Stimulated activated CD4-positive, alpha-beta T cell treated with anti-CD3 and anti-CD28 coated beads, Interleukin-1b, Interleukin-23, amount 100 ng/mL, for 24 hours (primary cell): ENCODE measurements around the gene CCS.
"Not testable (repeated sequence)": the region's sequence is repeated elsewhere in the genome, so short reads cannot be mapped to it uniquely, and the experiment has no call there.

Experiments
- DNase-seq, 4 experiments: peaks; one replicate each; pipeline ENCODE4 v3.0.0-alpha.2; 2020; ENCODE audit warnings: low read depth in 4 of 4, low spot score in 1 of 4

The CCS gene

GRCh38 chr11:66561178-66561974 is 31.6 kb upstream of the CCS start:
- no peak for DNase-seq

- DNase-seq = no peak
Measured at GRCh38 chr11:66561975-66562248, 31.1 kb upstream of the CCS start.

GRCh38 chr11:66562275-66562674 is 30.7 kb upstream of the CCS start:
- no peak for DNase-seq

GRCh38 chr11:66562907-66563583 is 29.9 kb upstream of the CCS start:
- DNase-seq = no peak

DNA sequence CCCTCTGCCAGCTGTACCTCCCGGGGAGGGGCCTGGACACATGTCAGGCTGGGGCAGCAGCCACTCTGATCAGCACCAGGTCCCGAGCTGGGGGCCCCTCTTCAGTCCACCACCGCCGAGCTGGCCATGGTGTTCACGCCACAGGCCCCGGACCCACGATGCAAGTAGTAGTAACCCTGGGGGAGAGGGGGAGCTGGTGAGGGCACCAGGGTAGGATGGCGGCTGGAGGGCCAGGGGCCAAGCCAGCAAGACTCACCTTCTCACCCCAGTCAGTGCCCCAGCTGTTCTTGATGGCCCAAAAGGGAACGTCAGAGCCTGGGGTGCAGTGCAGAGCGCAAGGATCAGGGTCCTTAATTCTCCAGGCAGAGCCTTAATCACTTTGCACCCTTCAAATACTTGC is 29.2 kb upstream of the CCS start:
- no peak for DNase-seq

DNA sequence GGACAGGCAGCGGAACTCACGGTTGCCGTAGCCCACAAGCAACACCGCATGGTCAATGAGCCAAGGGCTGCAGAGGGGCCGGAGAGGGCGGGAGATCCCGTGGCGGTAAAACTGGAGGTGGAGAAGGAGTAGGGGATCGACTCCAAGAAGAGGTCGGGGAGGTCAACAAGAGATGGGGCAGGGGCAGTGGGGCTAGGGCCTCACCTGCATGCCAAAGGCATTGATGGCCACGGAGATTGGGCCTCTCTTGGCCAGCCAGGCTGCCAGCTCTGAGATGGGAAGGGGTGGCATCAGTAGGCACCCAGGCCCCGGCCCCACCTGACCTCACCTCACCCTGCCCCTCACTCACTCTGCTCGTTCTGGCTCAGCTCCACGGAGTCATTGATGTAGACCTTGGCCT is 28.4 kb upstream of the CCS start:
- DNase-seq = no peak

DNA sequence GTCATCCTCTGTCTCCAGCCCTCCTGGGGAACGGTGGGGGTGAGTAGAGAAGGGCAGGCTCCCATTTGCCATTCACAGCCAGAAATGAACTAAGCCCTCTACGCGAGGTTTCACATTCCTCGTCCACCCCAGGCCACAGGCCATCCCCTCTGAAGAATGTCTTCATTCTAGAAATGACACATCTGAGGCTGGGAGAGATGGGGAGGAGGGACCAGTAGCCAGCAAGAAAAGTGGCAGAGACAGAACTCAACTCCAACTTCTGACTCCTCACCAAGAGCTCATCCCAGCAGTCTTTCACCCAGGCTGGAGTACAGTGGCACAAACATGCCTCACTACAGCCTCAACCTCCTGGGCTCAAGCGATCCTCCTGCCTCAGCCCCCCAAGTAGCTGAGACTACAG is 28.0 kb upstream of the CCS start:
- no peak for DNase-seq

- DNase-seq = no peak
Measured at GRCh38 chr11:66566221-66566620, 26.8 kb upstream of the CCS start.

GRCh38 chr11:66567787-66568123 is 25.2 kb upstream of the CCS start:
- no peak for DNase-seq

DNA sequence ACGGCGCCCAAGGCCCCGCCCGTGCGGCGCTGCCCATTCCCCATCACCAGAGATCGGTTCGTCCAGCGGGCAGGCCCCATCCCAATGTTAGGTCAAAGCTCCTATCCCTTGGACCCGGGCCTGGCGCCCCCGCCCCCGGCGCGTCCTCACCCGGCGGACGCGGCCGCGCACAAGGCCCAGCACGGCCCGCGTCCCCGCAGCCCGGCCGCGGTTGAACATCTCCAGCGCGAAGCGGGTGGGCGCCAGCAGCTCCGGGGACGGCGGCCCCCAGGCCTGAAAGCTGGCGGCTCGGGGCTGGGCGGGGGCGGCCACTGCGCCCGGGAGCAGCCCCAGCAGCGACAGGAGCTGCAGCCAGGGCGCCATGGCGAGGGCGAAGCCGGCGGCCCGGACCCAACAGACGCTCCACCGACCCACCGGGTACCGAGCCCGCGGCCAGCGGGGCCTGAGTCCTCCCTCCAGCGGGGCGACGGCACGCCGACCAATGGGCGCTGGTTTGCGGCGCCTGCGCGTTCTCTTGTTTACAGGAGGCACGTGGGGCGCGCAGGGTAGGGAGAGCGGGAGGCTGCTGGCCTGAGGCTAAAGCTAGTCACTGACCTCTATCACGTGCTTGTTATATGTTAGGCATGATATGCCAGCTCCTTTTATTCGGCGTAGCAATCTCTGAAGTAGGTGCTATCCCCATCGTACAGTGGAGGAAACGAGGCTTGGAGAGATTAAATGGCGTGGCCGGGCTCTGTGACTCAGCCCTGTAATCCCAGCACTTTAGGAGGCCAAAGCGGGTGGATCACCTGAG is 24.7 kb upstream of the CCS start, which contains the start of gene CTSF:
CTSF (minus strand) TSS at position 483 of the 793 bp plus-strand sequence; CDS start at position 363, 120 bp downstream.
- peak; percentile 41 to 61 (median 54) for DNase-seq

DNA sequence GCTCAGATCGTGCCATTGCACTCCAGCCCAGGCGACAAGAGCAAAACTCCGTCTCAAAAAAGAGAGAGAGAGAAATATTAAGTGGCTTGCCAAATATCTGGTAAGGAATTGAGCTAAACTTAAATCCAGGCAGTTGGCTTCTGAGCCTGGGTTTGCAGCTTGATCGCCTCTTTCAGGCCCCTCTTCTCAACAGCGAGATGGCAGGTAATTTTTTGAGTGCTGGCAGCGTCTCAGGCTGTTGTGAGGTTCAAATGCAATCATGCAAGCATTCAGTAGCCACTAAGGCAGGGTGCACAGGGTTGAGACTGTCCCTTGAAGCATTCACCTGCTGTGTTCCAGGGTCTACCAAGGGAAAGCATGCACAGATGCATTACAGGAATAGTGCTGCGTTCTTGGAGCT is 23.9 kb upstream of the CCS start:
- no peak for DNase-seq

DNA sequence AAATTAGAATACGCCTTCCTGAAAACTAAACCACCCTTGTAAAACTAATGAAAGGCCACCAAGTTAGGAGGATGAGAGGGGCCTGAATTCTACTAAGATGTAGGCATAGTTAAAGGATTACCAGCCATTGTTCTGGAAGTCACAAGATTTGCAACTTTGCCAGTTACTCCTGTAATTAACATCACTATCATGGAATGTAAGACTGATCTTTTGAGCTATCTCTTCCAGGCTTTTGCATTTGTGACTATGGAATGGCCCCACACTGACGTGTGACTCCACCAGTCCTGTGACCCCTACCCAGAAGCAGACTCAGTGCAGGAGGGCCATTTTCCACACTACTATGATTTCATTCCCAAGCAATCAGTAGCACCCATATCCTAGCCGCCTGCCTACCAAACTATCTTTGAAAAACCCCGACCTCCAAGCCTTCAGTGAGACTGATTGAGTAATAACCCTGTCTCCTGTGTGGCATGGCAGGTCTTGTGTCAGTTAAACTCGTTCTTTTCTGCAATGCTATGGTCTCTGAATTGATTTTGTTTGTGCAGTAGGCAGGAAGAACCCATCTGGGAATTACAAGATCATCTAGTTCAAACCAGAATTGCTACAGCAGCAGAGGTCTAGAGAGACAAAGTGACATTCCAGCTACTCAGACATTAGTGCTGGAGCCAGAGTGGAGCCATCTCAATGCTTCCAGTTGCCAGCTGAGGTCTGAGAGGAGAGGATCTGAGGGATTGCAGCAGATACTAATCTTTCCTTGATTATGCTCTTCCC is 22.7 kb upstream of the CCS start:
- no peak for DNase-seq

GRCh38 chr11:66570850-66571180 is 22.2 kb upstream of the CCS start:
- DNase-seq = no peak

DNA sequence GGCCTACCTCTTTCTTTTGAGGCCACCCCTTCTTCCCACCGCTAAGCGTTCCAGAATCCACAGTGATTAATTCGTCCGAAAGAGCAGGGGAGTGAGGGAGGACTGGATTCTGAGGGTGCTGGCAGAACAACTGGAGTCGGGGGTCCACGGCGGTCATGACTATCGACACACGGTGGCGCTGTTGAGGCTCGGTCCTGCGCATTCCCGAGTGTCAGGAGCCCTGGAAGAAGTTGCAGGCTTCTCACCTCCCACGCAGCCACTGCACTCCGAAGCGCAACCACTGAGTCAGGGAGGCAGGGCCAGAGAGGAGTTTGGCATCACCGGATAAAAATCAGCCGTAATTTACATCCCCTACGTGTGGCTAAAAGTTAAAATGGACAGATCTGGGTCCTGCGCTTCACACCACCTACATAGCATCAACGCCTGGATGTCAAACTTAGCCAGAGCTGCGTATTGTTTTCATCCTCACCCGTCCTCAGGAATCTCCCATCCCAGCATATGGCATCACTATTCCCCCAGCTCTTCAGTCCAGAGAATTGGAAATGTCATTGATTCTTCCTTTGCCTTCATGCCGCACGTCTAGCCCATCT is 13.9 kb upstream of the CCS start:
- DNase-seq = peak; percentile 71 to 80 (median 76)

DNA sequence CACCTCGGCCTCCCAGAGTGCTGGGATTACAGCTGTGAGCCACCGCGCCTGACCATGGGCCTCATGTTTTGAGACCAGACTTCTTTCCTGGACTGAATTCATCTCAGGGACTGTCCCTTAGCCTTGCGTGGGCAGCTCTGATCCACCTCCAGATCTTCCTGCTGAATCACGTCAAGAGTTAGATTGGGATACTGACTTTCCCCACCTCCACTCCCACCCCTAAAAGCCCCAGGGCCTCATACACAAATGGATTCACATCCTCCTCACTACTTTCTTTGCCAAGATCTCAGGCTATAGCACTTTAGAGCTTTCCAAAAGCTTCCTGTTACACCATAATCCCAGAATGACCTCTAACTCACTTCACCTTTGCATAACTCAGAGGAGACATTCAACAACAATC is 12.2 kb upstream of the CCS start:
- no peak for DNase-seq

DNA sequence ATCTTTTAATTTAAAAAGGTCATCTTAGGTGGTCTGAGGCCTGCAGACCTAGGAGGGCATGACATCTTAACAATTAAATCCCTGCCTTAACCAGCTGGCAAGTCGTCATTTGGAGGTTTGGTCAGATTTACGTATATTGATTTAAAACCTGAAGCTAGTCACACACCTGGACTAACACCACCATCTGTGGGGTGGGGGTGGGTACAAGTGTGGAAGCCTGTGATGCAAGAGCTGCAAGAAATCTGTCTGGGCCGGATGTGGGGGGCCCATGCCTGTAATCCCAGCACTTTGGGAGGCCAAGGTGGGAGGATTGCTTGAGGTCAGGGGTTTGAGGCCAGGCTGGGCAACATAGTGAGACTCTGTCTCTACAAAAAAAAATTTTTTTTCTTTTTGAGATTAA is 11.7 kb upstream of the CCS start:
- DNase-seq = no peak

- not testable (repeated sequence) for DNase-seq
Measured at GRCh38 chr11:66582565-66583147, 10.3 kb upstream of the CCS start.

GRCh38 chr11:66585447-66585846 is 7.5 kb upstream of the CCS start:
- DNase-seq = not testable (repeated sequence)

DNA sequence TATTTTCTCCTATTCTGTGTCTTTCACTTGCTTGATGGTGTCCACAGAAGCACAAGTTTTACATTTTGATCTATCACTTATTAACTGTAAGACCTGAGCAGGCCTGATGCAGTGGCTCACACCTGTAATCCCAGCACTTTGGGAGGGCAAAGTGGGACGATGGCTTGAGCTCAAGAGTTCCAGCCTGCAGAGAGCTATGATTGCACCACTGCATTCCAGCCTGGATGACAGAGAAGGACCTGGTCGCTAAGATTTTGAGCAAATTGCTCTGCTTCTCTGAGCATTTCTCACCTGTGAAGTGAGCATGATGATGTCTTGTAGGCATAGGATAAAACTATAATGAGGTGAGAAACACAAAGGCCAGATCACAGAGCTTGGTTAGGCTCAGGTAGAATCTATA is 6.8 kb upstream of the CCS start:
- no peak for DNase-seq

DNA sequence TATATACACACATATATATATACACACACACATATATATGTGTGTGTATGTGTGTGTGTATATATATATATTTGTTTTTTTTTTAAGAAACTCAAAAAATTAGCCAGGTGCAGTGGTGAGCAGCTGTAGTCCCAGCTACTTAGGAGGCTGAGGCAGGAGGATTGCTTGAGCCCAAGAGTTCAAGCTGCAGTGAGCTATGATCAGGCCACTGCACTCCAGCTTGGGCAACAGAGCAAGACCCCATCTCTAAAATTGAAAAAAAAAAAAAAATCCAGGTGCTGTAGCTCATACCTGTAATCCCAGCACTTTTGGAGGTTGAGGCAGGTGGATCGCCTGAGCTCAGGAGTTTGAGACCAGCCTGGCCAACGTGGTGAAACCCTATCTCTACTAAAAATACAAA is 3.7 kb upstream of the CCS start:
- DNase-seq = not testable (repeated sequence)
